ENCODE measurements around the gene VPS8. TPM values are rescaled to one million over a fixed set of nuclear protein-coding genes. Genes with fewer than 3 reads are reported as not detected.

VPS8 gene
- total RNA-seq, 2 donors from 2014 or later = 40.1 to 78.0 TPM

- Histone ChIP-seq H3K4me1 (ENCODE audit: control insufficient read depth in 1 of 2, low read depth in 2 of 2) (peaks cover 7 to 8% of the 10 kb centered on the region in 2 donors), H3K27ac (no peak overlapping the region), H3K36me3 (no peaks in the 10 kb centered on the region), H3K4me3 (peak overlapping the region; percentile 87), H3K9me3 (no peaks in the 10 kb centered on the region), H3K27me3 (replicated peaks; ENCODE audit: insufficient read depth) (no peaks in the 10 kb centered on the region)
- no peak for TF ChIP-seq CTCF (IDR thresholded peaks at IDR 0.05)
- DNase-seq (ENCODE audit: low spot score) = no peak
- ATAC-seq (ENCODE audit: insufficient number of reproducible peaks, low FRiP score, low read depth) = no peak
Measured at GRCh38 chr3:184813357-184813756, 1.4 kb downstream of the VPS8 start.

GRCh38 chr3:184814214-184814613 lies 2.2 kb downstream of the VPS8 start:
- Histone ChIP-seq H3K9me3 (no peaks in the 10 kb centered on the region), H3K27ac (no peak overlapping the region), H3K4me3 (no peak overlapping the region), H3K36me3 (no peaks in the 10 kb centered on the region), H3K27me3 (replicated peaks; ENCODE audit: insufficient read depth) (no peaks in the 10 kb centered on the region), H3K4me1 (ENCODE audit: control insufficient read depth in 1 of 2, low read depth in 2 of 2) (peaks cover 7 to 8% of the 10 kb centered on the region in 2 donors)
- ATAC-seq (ENCODE audit: insufficient number of reproducible peaks, low FRiP score, low read depth) (no peak), DNase-seq (ENCODE audit: low spot score) (no peak)
- TF ChIP-seq CTCF (IDR thresholded peaks at IDR 0.05) = no peak

- ATAC-seq (ENCODE audit: insufficient number of reproducible peaks, low FRiP score, low read depth) = no peak
- H3K4me1 ChIP-seq (ENCODE audit: control insufficient read depth in 1 of 2, low read depth in 2 of 2) = peaks cover 7 to 8% of the 10 kb centered on the region in 2 donors
- no peaks in the 10 kb centered on the region for H3K9me3 ChIP-seq
- no peak for TF ChIP-seq CTCF (IDR thresholded peaks at IDR 0.05)
- H3K27ac ChIP-seq = no peak overlapping the region
- no peaks in the 10 kb centered on the region for H3K27me3 ChIP-seq (replicated peaks; ENCODE audit: insufficient read depth)
- no peak overlapping the region for H3K4me3 ChIP-seq
- DNase-seq (ENCODE audit: low spot score) = no peak
- no peaks in the 10 kb centered on the region for H3K36me3 ChIP-seq
Measured at GRCh38 chr3:184815046-184815930, 3.3 kb downstream of the VPS8 start.

GRCh38 chr3:184816614-184817013 lies 4.6 kb downstream of the VPS8 start:
- ATAC-seq (ENCODE audit: insufficient number of reproducible peaks, low FRiP score, low read depth) (no peak), DNase-seq (ENCODE audit: low spot score) (no peak)
- Histone ChIP-seq H3K9me3 (no peaks in the 10 kb centered on the region), H3K4me1 (ENCODE audit: control insufficient read depth in 1 of 2, low read depth in 2 of 2) (peaks cover 7 to 13% of the 10 kb centered on the region in 2 donors), H3K27ac (no peak overlapping the region), H3K36me3 (no peaks in the 10 kb centered on the region), H3K4me3 (no peak overlapping the region), H3K27me3 (replicated peaks; ENCODE audit: insufficient read depth) (no peaks in the 10 kb centered on the region)
- TF ChIP-seq CTCF (IDR thresholded peaks at IDR 0.05) = no peak

- no peak for DNase-seq (ENCODE audit: low spot score)
- peaks cover 6 to 15% of the 10 kb centered on the region in 2 donors for H3K4me1 ChIP-seq (ENCODE audit: control insufficient read depth in 1 of 2, low read depth in 2 of 2)
- no peak overlapping the region for H3K27ac ChIP-seq
- no peak overlapping the region for H3K4me3 ChIP-seq
- H3K9me3 ChIP-seq = no peaks in the 10 kb centered on the region
- H3K36me3 ChIP-seq = no peaks in the 10 kb centered on the region
- H3K27me3 ChIP-seq (replicated peaks; ENCODE audit: insufficient read depth) = no peaks in the 10 kb centered on the region
- no peak for TF ChIP-seq CTCF (IDR thresholded peaks at IDR 0.05)
- ATAC-seq (ENCODE audit: insufficient number of reproducible peaks, low FRiP score, low read depth) = no peak
Measured at GRCh38 chr3:184820525-184820924, 8.6 kb downstream of the VPS8 start.

All from thoracic aorta (tissue), 2 donors.